RWPE2 (cell line): ENCODE measurements around the gene FHOD3.

ENCODE experiments used
- ATAC-seq: fragments of 200-7000 bp; cut with Tn5 transposase; 3 replicates; pipeline ENCODE4 v1.9.1; 2021; ENCODE audit warnings: low read depth
- DNase-seq: peaks from one replicate; pipeline ENCODE4 v3.0.0-alpha.2; 2020; ENCODE audit warnings: low spot score
- H3K27ac ChIP-seq: fragments of 450-650 bp; 2 replicates; pipeline ENCODE4 v1.5.1; 2017; ENCODE audit warnings: mild to moderate bottlenecking; ENCODE audit not compliant: poor library complexity, severe bottlenecking
- H3K27me3 ChIP-seq: fragments of 250-450 bp; sonication (Bioruptor Pico); 2 replicates; pipeline ENCODE4 v1.5.1; 2021; ENCODE audit warnings: mild to moderate bottlenecking, moderate library complexity; ENCODE audit not compliant: insufficient read depth, poor library complexity, severe bottlenecking
- H3K36me3 ChIP-seq: fragments of 250-450 bp; sonication (Bioruptor Pico); 2 replicates; pipeline ENCODE4 v1.5.1; 2020; ENCODE audit warnings: low read depth, mild to moderate bottlenecking, moderate library complexity
- H3K4me1 ChIP-seq: fragments of 250-450 bp; sonication (Bioruptor Pico); 2 replicates; pipeline ENCODE4 v1.5.1; 2021; ENCODE audit warnings: mild to moderate bottlenecking, moderate library complexity; ENCODE audit not compliant: insufficient read depth, poor library complexity, severe bottlenecking
- H3K4me3 ChIP-seq: fragments of 250-450 bp; sonication (Bioruptor Pico); 2 replicates; pipeline ENCODE4 v1.5.1; 2021; ENCODE audit warnings: mild to moderate bottlenecking, moderate library complexity; ENCODE audit not compliant: severe bottlenecking
- H3K9me3 ChIP-seq: fragments of 250-450 bp; sonication (Bioruptor Pico); 2 replicates; pipeline ENCODE4 v1.5.1; 2021; ENCODE audit warnings: mild to moderate bottlenecking, moderate library complexity; ENCODE audit not compliant: severe bottlenecking
- CTCF ChIP-seq: fragments of 450-650 bp; IDR thresholded peaks from one replicate; pipeline ENCODE4 v1.5.1; 2017; ENCODE audit warnings: mild to moderate bottlenecking, moderate library complexity; ENCODE audit not compliant: poor library complexity, severe bottlenecking

Gene FHOD3

GRCh38 chr18:36665952-36666351 lies 368.4 kb downstream of the FHOD3 start:
- no peak overlapping the region for H3K4me3 ChIP-seq
- TF ChIP-seq CTCF, result no peak
- ATAC-seq, result no peak

GRCh38 chr18:36667811-36668210 lies 370.3 kb downstream of the FHOD3 start:
- TF ChIP-seq CTCF, result no peak
- Histone ChIP-seq H3K27me3 (no peaks in the 10 kb centered on the region), H3K27ac (no peak overlapping the region), H3K4me1 (peaks cover 18% of the 10 kb centered on the region), H3K36me3 (no peaks in the 10 kb centered on the region), H3K4me3 (no peak overlapping the region), H3K9me3 (no peaks in the 10 kb centered on the region)
- ATAC-seq (no peak), DNase-seq (no peak)

More at GRCh38 chr18:36665952-36666351, 368.4 kb downstream of the FHOD3 start:
- Histone ChIP-seq H3K36me3 (no peaks in the 10 kb centered on the region), H3K9me3 (no peaks in the 10 kb centered on the region), H3K27ac (no peak overlapping the region), H3K4me1 (peaks cover 4% of the 10 kb centered on the region), H3K27me3 (no peaks in the 10 kb centered on the region)
- DNase-seq, result no peak

GRCh38 chr18:36668349-36668748 lies 370.8 kb downstream of the FHOD3 start:
- TF ChIP-seq CTCF, result no peak
- no peak overlapping the region for H3K27ac ChIP-seq
- DNase-seq (no peak), ATAC-seq (no peak)
- H3K27me3 ChIP-seq, result no peaks in the 10 kb centered on the region
- H3K4me3 ChIP-seq, result no peak overlapping the region
- peaks cover 23% of the 10 kb centered on the region for H3K4me1 ChIP-seq
- no peaks in the 10 kb centered on the region for H3K9me3 ChIP-seq
- no peaks in the 10 kb centered on the region for H3K36me3 ChIP-seq

- Histone ChIP-seq H3K4me3 (peak overlapping the region; percentile 8), H3K27me3 (no peaks in the 10 kb centered on the region), H3K36me3 (no peaks in the 10 kb centered on the region; the same call in 1 of the 2 replicates), H3K4me1 (peaks cover 29% of the 10 kb centered on the region), H3K9me3 (peaks cover 8% of the 10 kb centered on the region), H3K27ac (peak overlapping the region; percentile 86)
- peak; percentile 95 for DNase-seq
- ATAC-seq, result peak; percentile 98
- no peak for TF ChIP-seq CTCF
Measured at GRCh38 chr18:36672437-36673344, 375.2 kb downstream of the FHOD3 start.

GRCh38 chr18:36673452-36673851 lies 375.9 kb downstream of the FHOD3 start:
- H3K9me3 ChIP-seq, result peaks cover 8% of the 10 kb centered on the region
- H3K4me1 ChIP-seq, result peaks cover 24% of the 10 kb centered on the region
- no peak overlapping the region for H3K4me3 ChIP-seq
- no peak for TF ChIP-seq CTCF
- no peaks in the 10 kb centered on the region for H3K27me3 ChIP-seq
- no peaks in the 10 kb centered on the region; the same call in 1 of the 2 replicates for H3K36me3 ChIP-seq
- ATAC-seq (no peak), DNase-seq (no peak)
- peak overlapping the region; percentile 86 for H3K27ac ChIP-seq
